Pons (tissue), 1 donor: ENCODE measurements around the gene ITGA1.

Experiments used
- DNase-seq: peaks from one replicate; pipeline ENCODE4 v3.0.0-alpha.2; 2016; ENCODE audit warnings: low spot score

The ITGA1 gene

GRCh38 chr5:52998552-52999313, 211.0 kb downstream of the ITGA1 start:
- DNase-seq, result no peak

- DNase-seq, result peak; percentile 58
These were observed 211.7 kb downstream of the ITGA1 start for GRCh38 chr5:52999344-52999949.

DNA sequence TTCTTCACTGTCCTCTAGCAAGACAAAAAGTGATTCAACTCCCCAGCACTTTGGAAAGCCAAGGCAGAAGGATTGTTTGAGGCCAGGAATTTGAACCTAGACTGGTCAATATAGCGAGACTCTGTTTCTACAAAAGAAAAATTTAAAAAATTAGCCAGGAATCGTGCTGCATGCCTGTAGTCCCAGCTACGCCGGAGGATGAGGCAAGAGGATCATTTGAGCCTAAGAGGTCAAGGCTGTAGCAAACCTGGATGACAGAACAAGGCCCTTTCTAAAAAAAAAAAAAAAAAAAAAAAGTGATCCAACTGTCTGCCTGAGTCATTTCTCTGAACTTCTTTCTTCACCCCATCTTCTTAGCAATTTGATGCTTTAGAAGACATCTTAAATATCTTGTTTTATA, 213.8 kb downstream of the ITGA1 start:
- no peak for DNase-seq

DNA sequence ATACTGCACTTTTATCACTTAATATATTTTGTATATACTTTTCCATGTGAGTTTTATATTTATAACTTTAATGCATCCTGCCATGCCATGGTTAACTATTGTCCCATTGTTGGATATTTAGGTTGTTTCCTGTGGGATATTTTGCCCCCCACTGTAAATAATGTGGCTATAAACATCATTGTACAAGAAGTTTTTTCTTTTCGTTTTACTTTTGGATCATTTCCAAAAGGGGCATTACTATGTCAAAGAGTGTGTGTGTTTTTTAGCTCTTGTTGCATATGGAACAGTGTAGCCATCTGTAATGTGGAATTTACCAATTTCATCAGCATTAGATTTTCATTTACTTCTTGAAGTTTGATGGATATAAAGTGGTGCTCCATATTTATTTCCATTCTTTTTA, 214.8 kb downstream of the ITGA1 start:
- no peak for DNase-seq

- no peak for DNase-seq
These were observed 215.4 kb downstream of the ITGA1 start for GRCh38 chr5:53003144-53003543.

DNA sequence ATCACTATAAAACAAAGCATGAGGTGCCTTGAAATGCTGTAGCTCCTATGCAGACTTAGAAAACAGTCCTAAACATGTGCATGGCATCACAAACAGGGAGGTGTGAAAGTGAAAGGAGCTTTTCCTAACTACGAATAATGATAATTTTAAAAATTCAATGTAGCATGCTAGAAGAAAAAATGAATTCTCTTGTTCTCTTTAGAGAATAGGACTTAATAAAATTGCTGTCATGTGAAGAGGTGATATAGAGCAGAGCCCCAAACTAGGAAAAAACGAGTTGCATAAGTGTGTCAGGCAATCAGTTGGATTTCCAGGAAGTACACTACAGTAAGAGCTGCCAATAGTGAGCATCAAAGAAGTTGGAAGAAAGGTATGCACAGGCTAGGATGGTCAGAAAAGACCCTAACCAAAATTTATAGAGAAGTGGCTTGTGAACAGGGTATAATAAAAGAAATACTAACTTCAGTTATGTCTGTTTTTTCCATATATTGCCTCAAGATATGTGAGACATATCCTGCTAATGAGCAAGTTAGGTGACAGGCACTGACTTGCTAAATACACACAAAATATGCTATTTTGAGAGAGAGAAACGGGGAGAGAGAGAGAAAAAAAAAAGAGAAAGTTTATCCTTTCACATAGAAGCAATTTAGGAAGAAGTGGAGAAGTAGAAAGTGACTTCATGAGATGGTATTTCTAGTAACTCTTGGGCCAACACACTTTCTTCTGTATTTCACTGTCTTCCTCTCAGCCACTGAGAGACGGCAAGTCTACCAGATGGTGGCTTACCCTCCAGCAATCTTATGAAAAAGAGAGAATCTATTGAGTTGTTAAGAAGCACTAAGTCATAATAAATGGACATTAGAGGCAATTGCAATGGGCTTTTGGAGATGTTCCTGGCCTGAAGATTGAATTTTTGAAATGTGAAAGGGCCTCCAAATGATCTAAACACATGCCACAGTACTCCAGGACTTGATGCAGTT, 219.5 kb downstream of the ITGA1 start:
- DNase-seq, result no peak

DNA sequence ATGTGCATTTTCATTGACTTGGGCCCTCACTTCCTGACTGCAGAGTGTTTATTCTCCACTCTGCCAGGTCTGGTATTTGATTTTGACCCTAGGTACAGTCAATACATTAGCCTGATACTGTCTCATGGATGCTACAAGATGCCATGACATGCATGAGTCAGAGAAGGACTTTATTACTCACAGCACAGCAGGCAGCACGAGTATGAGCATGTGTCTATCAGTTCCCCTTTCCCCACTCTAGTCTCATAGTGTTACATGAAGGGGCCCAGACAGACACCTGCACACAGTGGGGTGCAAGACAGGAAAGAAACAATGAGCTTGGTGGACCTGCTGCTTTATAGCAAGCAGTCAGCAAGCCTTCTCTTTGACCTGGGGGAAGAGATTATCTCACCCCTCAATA, 221.0 kb downstream of the ITGA1 start:
- no peak for DNase-seq
